H1 (cell line): ENCODE measurements around the gene SLMAP. TPM values are rescaled to one million over a fixed set of nuclear protein-coding genes. Genes with fewer than 3 reads are reported as not detected.

Source experiments
- CBX8 ChIP-seq: fragments of 300-800, 300-1000 bp; sonication (generic); IDR thresholded peaks from 2 replicates; pipeline ENCODE4 v1.7.1; 2016; ENCODE audit warnings: low read depth, low read length, borderline replicate concordance
- CEBPB ChIP-seq: IDR thresholded peaks from 2 replicates; pipeline ENCODE4 v1.6.1; 2012; ENCODE audit warnings: low read depth, low read length
- CHD7 ChIP-seq: fragments of 300-600 bp; sonication (generic); IDR thresholded peaks from 2 replicates; pipeline ENCODE4 v1.7.1; 2012; ENCODE audit warnings: low read length, moderate library complexity, mild to moderate bottlenecking, inconsistent platforms; ENCODE audit not compliant: insufficient replicate concordance
- HDAC2 ChIP-seq, 2 experiments: fragments of 300-600 bp in 1 of 2; sonication (generic) in 1 of 2; IDR thresholded peaks; 2 replicates each; pipeline ENCODE4 v1.6.1; 2011 to 2012; ENCODE audit warnings: low read depth in 2 of 2, low read length in 2 of 2, mild to moderate bottlenecking in 2 of 2, moderate library complexity in 2 of 2, borderline replicate concordance in 1 of 2, inconsistent platforms in 1 of 2
- HDAC6 ChIP-seq: IDR thresholded peaks from one replicate; pipeline ENCODE4 v1.7.1; 2012; ENCODE audit warnings: low read depth, mild to moderate bottlenecking, inconsistent platforms, low read length, moderate library complexity
- JUN ChIP-seq: IDR thresholded peaks from 2 replicates; pipeline ENCODE4 v1.6.1; 2011; ENCODE audit warnings: low read depth, mild to moderate bottlenecking, improper control_type of control experiment, low read length
- NANOG ChIP-seq: IDR thresholded peaks from 2 replicates; pipeline ENCODE4 v1.6.1; 2011; ENCODE audit warnings: low read length, low read depth, mild to moderate bottlenecking, inconsistent platforms; ENCODE audit not compliant: insufficient read depth, poor library complexity, severe bottlenecking
- NRF1 ChIP-seq: IDR thresholded peaks from 2 replicates; pipeline ENCODE4 v1.6.1; 2011; ENCODE audit warnings: mild to moderate bottlenecking, low read depth, low read length, improper control_type of control experiment
- RFX5 ChIP-seq: IDR thresholded peaks from 2 replicates; pipeline ENCODE4 v1.6.1; 2011; ENCODE audit warnings: low read depth, low read length, improper control_type of control experiment, borderline replicate concordance
- SIX5 ChIP-seq: IDR thresholded peaks from 2 replicates; pipeline ENCODE4 v1.6.1; 2011; ENCODE audit warnings: mild to moderate bottlenecking, low read depth, low read length
- SRF ChIP-seq: IDR thresholded peaks from 2 replicates; pipeline ENCODE4 v1.6.1; 2011; ENCODE audit warnings: mild to moderate bottlenecking, low read depth, low read length, moderate library complexity
- ZNF274 ChIP-seq: IDR thresholded peaks from 2 replicates; pipeline ENCODE4 v1.7.0; 2012; ENCODE audit warnings: low read length, borderline replicate concordance; ENCODE audit errors: extremely low read depth
- polyA plus RNA-seq, 7 experiments: library from polyadenylated mRNA; depleted of rRNA in 3 of 7; stranded (reverse) in 5 of 7; unstranded in 2 of 7; fragments of >200 nt in 5 of 7; fragments of 200-250 nt in 2 of 7; gene quantifications; 1 replicate in 5 of 7; 2 replicates in 1 of 7; 4 replicates in 1 of 7; pipeline versions ENCODE4 v1.2.1 to v1.2.3, GENCODE V29; 2011 to 2013; ENCODE audit warnings: missing spikeins in 2 of 7, mixed read lengths in 2 of 7
- total RNA-seq: library from RNA; stranded (reverse); fragmentation: NEBNext Ultra II Directional; extraction: Animal tissue kit (Norgen Biotek cat#: 25700); gene quantifications from 2 replicates; pipeline ENCODE4 v1.2.1, GENCODE V29; 2021

SLMAP gene
- total and polyA plus RNA-seq, 2 of the 8 experiments (the other 6 are each of a cell fraction or from before 2014, with no cell fraction given), result 13.6 to 70.4 TPM

- no peak for TF ChIP-seq CHD7
- no peak for TF ChIP-seq NRF1
- no peak for TF ChIP-seq SIX5
- TF ChIP-seq CEBPB, result no peak
- TF ChIP-seq HDAC6, result no peak
- TF ChIP-seq JUN, result no peak
- TF ChIP-seq RFX5, result no peak
- TF ChIP-seq CBX8, result no peak
- no peak for TF ChIP-seq ZNF274
- TF ChIP-seq NANOG, result no peak
- TF ChIP-seq SRF, result no peak
- no peak for TF ChIP-seq HDAC2 (IDR thresholded peaks at IDR 0.05; ENCODE audit: borderline replicate concordance in 1 of 2, low read depth in 2 of 2, low read length in 2 of 2)
These were observed 24.8 kb upstream of the SLMAP start (continued) for GRCh38 chr3:57731311-57731710.
